Testis (tissue), 2 donors: Measurements from ENCODE around the gene MAP3K19.

Source experiments
- POLR2A ChIP-seq: fragments of 450-650 bp; IDR thresholded peaks from one replicate; pipeline ENCODE4 v1.6.1; 2017; ENCODE audit warnings: antibody characterized with exemption, mild to moderate bottlenecking, moderate library complexity
- TF ChIP-seq, protein P1 (sequence below), 3 experiments: fragments of 450-650 bp in 2 of 3; fragments of 200-600 bp in 1 of 3; sonication (generic) in 1 of 3; IDR thresholded peaks; one replicate each; pipeline ENCODE4 v1.5.1; 2016 to 2019; ENCODE audit warnings: antibody characterized with exemption in 3 of 3, mild to moderate bottlenecking in 2 of 3, moderate library complexity in 1 of 3

DNA sequence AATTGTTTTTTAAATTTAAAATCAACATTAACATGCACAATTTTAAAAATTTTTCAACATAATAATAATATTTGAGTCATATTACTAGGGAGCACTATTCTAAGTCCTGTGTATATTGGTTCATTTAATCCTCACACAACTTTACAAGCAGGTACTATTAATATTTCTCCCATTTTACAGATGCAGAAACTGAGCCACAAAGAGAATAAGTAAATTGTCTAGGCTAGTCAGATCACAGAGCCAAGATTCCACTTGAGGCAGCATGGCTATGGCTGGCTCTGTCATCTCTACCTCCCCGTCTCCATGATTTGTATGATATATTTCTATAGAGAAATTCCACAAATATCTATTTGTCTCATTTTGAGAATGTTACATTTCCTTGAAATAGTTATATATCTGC is 113.5 kb downstream of the MAP3K19 start:
- TF ChIP-seq POLR2A, result no peak
- TF ChIP-seq, protein P1, sequence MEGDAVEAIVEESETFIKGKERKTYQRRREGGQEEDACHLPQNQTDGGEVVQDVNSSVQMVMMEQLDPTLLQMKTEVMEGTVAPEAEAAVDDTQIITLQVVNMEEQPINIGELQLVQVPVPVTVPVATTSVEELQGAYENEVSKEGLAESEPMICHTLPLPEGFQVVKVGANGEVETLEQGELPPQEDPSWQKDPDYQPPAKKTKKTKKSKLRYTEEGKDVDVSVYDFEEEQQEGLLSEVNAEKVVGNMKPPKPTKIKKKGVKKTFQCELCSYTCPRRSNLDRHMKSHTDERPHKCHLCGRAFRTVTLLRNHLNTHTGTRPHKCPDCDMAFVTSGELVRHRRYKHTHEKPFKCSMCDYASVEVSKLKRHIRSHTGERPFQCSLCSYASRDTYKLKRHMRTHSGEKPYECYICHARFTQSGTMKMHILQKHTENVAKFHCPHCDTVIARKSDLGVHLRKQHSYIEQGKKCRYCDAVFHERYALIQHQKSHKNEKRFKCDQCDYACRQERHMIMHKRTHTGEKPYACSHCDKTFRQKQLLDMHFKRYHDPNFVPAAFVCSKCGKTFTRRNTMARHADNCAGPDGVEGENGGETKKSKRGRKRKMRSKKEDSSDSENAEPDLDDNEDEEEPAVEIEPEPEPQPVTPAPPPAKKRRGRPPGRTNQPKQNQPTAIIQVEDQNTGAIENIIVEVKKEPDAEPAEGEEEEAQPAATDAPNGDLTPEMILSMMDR (IDR thresholded peaks at IDR 0.05), result no peak
